ENCODE data around the gene TMEM231. TPM values are rescaled to one million over a fixed set of nuclear protein-coding genes. Genes with fewer than 3 reads are reported as not detected.

TMEM231 gene
- total and polyA plus RNA-seq, 2 of the 8 experiments (the other 6 are each of a cell fraction or from before 2014, with no cell fraction given), result 8.3 to 26.7 TPM

DNA sequence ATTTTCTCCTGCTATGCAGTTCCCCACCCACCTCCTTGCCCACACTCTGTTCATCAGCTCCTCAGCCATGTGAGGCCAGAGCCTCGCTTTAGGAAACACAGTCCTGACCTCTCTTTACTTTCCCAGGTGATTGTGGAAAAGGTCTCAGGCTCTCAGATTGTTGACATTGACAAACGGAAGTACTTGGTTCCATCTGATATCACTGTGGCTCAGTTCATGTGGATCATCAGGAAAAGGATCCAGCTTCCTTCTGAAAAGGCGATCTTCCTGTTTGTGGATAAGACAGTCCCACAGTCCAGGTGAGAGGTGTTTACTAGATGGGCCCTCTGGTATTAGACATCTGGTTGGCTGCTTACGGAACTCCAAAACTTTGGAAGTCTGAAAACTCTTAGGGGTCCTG, 11.9 kb upstream of the TMEM231 start (continued):
- TF ChIP-seq, protein P1, sequence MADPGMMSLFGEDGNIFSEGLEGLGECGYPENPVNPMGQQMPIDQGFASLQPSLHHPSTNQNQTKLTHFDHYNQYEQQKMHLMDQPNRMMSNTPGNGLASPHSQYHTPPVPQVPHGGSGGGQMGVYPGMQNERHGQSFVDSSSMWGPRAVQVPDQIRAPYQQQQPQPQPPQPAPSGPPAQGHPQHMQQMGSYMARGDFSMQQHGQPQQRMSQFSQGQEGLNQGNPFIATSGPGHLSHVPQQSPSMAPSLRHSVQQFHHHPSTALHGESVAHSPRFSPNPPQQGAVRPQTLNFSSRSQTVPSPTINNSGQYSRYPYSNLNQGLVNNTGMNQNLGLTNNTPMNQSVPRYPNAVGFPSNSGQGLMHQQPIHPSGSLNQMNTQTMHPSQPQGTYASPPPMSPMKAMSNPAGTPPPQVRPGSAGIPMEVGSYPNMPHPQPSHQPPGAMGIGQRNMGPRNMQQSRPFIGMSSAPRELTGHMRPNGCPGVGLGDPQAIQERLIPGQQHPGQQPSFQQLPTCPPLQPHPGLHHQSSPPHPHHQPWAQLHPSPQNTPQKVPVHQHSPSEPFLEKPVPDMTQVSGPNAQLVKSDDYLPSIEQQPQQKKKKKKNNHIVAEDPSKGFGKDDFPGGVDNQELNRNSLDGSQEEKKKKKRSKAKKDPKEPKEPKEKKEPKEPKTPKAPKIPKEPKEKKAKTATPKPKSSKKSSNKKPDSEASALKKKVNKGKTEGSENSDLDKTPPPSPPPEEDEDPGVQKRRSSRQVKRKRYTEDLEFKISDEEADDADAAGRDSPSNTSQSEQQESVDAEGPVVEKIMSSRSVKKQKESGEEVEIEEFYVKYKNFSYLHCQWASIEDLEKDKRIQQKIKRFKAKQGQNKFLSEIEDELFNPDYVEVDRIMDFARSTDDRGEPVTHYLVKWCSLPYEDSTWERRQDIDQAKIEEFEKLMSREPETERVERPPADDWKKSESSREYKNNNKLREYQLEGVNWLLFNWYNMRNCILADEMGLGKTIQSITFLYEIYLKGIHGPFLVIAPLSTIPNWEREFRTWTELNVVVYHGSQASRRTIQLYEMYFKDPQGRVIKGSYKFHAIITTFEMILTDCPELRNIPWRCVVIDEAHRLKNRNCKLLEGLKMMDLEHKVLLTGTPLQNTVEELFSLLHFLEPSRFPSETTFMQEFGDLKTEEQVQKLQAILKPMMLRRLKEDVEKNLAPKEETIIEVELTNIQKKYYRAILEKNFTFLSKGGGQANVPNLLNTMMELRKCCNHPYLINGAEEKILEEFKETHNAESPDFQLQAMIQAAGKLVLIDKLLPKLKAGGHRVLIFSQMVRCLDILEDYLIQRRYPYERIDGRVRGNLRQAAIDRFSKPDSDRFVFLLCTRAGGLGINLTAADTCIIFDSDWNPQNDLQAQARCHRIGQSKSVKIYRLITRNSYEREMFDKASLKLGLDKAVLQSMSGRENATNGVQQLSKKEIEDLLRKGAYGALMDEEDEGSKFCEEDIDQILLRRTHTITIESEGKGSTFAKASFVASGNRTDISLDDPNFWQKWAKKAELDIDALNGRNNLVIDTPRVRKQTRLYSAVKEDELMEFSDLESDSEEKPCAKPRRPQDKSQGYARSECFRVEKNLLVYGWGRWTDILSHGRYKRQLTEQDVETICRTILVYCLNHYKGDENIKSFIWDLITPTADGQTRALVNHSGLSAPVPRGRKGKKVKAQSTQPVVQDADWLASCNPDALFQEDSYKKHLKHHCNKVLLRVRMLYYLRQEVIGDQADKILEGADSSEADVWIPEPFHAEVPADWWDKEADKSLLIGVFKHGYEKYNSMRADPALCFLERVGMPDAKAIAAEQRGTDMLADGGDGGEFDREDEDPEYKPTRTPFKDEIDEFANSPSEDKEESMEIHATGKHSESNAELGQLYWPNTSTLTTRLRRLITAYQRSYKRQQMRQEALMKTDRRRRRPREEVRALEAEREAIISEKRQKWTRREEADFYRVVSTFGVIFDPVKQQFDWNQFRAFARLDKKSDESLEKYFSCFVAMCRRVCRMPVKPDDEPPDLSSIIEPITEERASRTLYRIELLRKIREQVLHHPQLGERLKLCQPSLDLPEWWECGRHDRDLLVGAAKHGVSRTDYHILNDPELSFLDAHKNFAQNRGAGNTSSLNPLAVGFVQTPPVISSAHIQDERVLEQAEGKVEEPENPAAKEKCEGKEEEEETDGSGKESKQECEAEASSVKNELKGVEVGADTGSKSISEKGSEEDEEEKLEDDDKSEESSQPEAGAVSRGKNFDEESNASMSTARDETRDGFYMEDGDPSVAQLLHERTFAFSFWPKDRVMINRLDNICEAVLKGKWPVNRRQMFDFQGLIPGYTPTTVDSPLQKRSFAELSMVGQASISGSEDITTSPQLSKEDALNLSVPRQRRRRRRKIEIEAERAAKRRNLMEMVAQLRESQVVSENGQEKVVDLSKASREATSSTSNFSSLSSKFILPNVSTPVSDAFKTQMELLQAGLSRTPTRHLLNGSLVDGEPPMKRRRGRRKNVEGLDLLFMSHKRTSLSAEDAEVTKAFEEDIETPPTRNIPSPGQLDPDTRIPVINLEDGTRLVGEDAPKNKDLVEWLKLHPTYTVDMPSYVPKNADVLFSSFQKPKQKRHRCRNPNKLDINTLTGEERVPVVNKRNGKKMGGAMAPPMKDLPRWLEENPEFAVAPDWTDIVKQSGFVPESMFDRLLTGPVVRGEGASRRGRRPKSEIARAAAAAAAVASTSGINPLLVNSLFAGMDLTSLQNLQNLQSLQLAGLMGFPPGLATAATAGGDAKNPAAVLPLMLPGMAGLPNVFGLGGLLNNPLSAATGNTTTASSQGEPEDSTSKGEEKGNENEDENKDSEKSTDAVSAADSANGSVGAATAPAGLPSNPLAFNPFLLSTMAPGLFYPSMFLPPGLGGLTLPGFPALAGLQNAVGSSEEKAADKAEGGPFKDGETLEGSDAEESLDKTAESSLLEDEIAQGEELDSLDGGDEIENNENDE (IDR thresholded peaks at IDR 0.05; ENCODE audit: insufficient replicate concordance, low read length), result no peak
- TF ChIP-seq KDM1A (IDR thresholded peaks at IDR 0.05; ENCODE audit: borderline replicate concordance, low read length), result no peak
- no peak for TF ChIP-seq CHD1 (IDR thresholded peaks at IDR 0.05; ENCODE audit: low read depth, low read length)
- no peak for TF ChIP-seq CTCF (IDR thresholded peaks at IDR 0.05; ENCODE audit: control extremely low read depth in 1 of 3, insufficient read depth in 1 of 3, low read depth in 1 of 3, low read length in 3 of 3)
- no peak for TF ChIP-seq RBBP5 (IDR thresholded peaks at IDR 0.05; ENCODE audit: borderline replicate concordance, low read depth, low read length)
- TF ChIP-seq CEBPB (IDR thresholded peaks at IDR 0.05; ENCODE audit: low read depth, low read length), result no peak
- no peak for TF ChIP-seq RNF2 (IDR thresholded peaks at IDR 0.05; ENCODE audit: borderline replicate concordance, low read depth, low read length, missing control alignments, poor library complexity, severe bottlenecking)
- no peak for TF ChIP-seq KDM5A (IDR thresholded peaks at IDR 0.05; ENCODE audit: low read length)
- TF ChIP-seq RFX5 (IDR thresholded peaks at IDR 0.05; ENCODE audit: borderline replicate concordance, low read depth, low read length), result no peak
